Occipital lobe (tissue), 2 donors: Measurements from ENCODE around the gene GET4. TPM values are rescaled to one million over a fixed set of nuclear protein-coding genes. Genes with fewer than 3 reads are reported as not detected.
"Not testable (repeated sequence)": the region's sequence is repeated elsewhere in the genome, so short reads cannot be mapped to it uniquely, and the experiment has no call there.

ENCODE experiments used
- DNase-seq: peaks from one replicate; lab custom pipeline; 2025; lab: John Stamatoyannopoulos, UW
- total RNA-seq: library from RNA; depleted of rRNA; stranded (reverse); fragments of >200 nt; gene quantifications from one replicate; pipeline ENCODE4 v1.2.3, GENCODE V29; 2014

Gene GET4
- total RNA-seq, 1 donor from 2014 or later, result 16.2 TPM

- no peak for DNase-seq
Measured at GRCh38 chr7:869348-869747, 7.0 kb upstream of the GET4 start.

DNA sequence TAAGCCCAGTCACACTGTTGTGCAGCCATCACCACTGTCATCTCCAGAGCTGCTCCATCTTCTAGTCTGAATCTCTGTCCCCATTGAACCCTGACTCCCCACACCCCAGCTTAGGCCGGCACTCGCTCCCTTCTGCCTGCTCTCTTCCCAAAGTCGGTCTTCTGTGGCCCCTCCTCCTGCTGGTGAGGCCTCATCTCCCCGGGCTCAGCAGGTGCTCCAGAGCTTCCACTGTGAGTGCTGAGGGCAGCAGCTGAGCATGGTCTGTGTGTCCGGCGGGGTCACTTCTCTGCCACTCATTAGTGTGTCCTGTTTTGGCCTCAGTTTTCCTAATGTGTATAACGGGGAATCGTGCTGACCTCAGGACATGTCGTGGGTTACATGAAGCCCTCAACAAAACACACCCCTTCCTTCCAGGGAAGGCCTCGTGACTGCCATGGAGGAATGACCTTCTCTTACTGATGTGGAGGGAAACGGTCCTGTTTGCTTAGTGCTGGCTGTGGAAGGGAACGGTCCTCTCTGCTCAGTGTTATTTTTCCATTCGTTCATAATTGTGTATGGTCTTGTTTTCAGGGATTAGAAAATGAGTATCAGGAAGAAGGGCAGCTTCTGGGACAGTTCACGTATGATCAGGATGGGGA, 4.3 kb upstream of the GET4 start:
- DNase-seq, result no peak

- not testable (repeated sequence) for DNase-seq
Measured at GRCh38 chr7:872685-873084, 3.7 kb upstream of the GET4 start.

GRCh38 chr7:873367-874002, 2.9 kb upstream of the GET4 start:
- DNase-seq, result peak; percentile 33

GRCh38 chr7:874031-874749, 2.2 kb upstream of the GET4 start:
- no peak for DNase-seq

- no peak for DNase-seq
Measured at GRCh38 chr7:875051-875450, 1.3 kb upstream of the GET4 start.

- DNase-seq, result no peak
Measured at GRCh38 chr7:875476-876076, 778 bp upstream of the GET4 start.

DNA sequence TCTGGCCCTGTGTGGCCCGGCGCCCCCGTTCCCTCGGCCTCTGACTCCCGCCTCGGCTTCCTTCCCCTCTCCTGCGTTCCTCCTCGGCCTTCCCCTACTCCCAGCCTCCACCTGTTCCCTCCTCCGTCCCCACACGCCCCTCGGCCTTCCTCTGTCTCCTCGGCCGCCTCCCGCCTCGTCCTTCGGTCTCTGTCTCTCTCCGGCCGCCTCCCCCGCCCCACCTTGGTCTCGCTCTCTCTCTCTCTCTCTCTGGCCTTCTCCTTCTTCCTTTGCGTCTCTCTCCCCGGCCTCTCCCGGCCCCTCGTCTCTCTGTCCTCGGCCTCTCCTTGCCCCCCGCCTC, 588 bp downstream of the GET4 start:
- DNase-seq, result no peak

GRCh38 chr7:877312-878232, 1.2 kb downstream of the GET4 start:
- no peak for DNase-seq

DNA sequence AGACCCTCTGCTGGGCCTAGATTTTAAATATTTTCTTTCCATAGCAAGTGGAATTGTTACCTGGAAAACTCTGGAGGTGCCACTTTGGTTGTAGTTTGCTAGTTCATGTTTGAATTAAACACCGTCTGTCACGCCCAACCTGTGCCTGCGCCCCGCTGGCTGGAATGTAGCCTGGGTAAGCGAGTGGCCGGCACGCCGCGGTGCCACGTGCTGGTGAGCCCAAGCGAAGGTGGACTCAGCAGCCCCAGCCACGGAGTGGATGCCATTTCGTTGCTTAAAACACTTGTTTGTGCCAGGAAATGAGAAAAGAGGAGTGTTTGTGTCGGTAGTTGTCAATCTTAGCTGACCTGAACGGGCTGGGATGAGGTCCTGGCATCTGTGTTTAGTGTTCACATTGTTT, 2.7 kb downstream of the GET4 start:
- DNase-seq, result no peak

- DNase-seq, result no peak
Measured at GRCh38 chr7:879706-880105, 3.4 kb downstream of the GET4 start.

- no peak for DNase-seq
Measured at GRCh38 chr7:880450-880849, 4.1 kb downstream of the GET4 start.

- no peak for DNase-seq
Measured at GRCh38 chr7:881441-882234, 5.3 kb downstream of the GET4 start.

DNA sequence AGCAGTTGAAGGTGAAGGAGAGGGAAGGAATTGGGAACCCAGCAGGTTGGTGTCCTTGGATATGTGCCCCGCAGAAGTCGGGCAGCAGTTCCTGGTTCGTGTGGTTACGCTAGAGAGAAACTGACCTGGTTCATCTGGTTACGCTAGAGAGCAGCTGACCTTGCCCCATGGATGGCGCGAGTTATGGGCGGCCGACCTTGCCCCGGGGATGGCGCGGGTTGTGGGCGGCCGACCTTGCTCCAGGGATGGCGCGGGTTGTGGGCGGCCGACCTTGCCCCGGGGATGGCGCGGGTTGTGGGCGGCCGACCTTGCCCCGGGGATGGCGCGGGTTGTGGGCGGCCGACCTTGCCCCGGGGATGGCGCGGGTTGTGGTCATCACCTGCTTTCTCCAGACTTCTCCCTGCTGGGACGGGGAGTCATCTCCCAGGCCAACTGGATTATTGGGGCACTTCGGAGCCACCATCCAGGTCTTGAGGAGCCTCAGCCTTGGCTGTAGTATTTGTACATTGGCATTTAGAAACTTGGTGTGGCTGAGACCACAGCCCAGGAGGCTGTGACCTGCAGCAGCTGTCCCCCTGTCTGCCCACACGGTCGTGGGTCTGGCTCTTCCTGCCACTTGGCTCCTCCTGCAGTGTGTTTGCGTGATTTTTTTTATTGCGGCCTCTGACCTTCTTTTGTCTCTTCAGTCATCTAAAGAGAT, 6.1 kb downstream of the GET4 start:
- no peak for DNase-seq

GRCh38 chr7:883055-884021, 7.0 kb downstream of the GET4 start:
- no peak for DNase-seq

GRCh38 chr7:884191-885003, 8.0 kb downstream of the GET4 start:
- DNase-seq, result no peak

GRCh38 chr7:885261-885892, 9.0 kb downstream of the GET4 start:
- no peak for DNase-seq
